PFSK-1 (cell line): ENCODE data around the gene NTN1.

Source experiments
- FOXP2 ChIP-seq: optimal IDR thresholded peaks from 2 replicates; pipeline ENCODE3; 2011; ENCODE audit warnings: borderline replicate concordance, control low read depth, inconsistent platforms; ENCODE audit not compliant: insufficient read depth; ENCODE audit errors: extremely low read length, extremely low read depth
- POLR2AphosphoS5 ChIP-seq: IDR thresholded peaks from 2 replicates; pipeline ENCODE4 v1.6.1; 2012; ENCODE audit warnings: low read depth, mild to moderate bottlenecking, control low read depth, low read length, moderate library complexity
- SIN3A ChIP-seq: IDR thresholded peaks from 2 replicates; pipeline ENCODE4 v1.6.1; 2012; ENCODE audit warnings: mild to moderate bottlenecking, low read length, moderate library complexity, borderline replicate concordance; ENCODE audit not compliant: insufficient read depth
- TAF1 ChIP-seq: IDR thresholded peaks from 2 replicates; pipeline ENCODE4 v1.6.1; 2012; ENCODE audit warnings: low read length, control low read depth, borderline replicate concordance; ENCODE audit not compliant: insufficient read depth
- TF ChIP-seq, protein P1 (sequence below), 2 experiments: IDR thresholded peaks; 2 replicates each; pipeline versions ENCODE4 v1.6.1 to v1.8.0; 2011 to 2012; ENCODE audit warnings: low read depth in 2 of 2, low read length in 2 of 2, control low read depth in 1 of 2, inconsistent platforms in 1 of 2, mild to moderate bottlenecking in 1 of 2, moderate library complexity in 1 of 2; ENCODE audit not compliant: insufficient read depth in 1 of 2

Gene NTN1

GRCh38 chr17:9233761-9234160 is 212.5 kb downstream of the NTN1 start:
- TF ChIP-seq, protein P1, sequence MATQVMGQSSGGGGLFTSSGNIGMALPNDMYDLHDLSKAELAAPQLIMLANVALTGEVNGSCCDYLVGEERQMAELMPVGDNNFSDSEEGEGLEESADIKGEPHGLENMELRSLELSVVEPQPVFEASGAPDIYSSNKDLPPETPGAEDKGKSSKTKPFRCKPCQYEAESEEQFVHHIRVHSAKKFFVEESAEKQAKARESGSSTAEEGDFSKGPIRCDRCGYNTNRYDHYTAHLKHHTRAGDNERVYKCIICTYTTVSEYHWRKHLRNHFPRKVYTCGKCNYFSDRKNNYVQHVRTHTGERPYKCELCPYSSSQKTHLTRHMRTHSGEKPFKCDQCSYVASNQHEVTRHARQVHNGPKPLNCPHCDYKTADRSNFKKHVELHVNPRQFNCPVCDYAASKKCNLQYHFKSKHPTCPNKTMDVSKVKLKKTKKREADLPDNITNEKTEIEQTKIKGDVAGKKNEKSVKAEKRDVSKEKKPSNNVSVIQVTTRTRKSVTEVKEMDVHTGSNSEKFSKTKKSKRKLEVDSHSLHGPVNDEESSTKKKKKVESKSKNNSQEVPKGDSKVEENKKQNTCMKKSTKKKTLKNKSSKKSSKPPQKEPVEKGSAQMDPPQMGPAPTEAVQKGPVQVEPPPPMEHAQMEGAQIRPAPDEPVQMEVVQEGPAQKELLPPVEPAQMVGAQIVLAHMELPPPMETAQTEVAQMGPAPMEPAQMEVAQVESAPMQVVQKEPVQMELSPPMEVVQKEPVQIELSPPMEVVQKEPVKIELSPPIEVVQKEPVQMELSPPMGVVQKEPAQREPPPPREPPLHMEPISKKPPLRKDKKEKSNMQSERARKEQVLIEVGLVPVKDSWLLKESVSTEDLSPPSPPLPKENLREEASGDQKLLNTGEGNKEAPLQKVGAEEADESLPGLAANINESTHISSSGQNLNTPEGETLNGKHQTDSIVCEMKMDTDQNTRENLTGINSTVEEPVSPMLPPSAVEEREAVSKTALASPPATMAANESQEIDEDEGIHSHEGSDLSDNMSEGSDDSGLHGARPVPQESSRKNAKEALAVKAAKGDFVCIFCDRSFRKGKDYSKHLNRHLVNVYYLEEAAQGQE (IDR thresholded peaks at IDR 0.05; ENCODE audit: insufficient read depth in 1 of 2, low read depth in 2 of 2, low read length in 2 of 2): no peak

DNA sequence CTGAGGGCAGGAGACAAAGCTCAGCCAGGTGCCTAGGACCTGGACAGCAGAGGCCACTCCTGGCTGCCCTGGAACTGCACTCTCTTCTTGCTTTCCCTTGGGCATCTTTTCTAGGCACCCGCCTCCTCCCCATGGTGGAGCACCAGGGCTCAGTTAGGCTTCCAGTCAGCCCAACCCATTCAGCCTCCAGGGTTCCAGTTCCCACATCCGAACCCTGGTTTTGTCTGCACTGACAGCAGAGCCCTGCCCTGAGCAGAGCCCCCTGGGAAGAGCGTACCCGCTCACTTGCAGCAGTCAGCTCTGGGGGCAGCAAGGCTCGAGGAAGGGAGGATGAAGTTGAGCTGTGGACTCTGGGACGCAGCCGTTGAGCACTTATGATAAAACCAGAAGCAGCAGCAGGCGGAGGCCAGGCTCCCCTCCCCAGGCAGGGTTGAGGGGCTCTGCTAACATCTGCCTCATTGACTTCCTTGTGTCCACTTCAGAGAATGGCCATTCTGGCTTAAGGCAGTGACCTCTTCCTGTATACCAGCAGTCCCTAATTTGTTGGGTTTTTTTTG is 213.2 kb downstream of the NTN1 start:
- TF ChIP-seq TAF1 (no peak), SIN3A (no peak), FOXP2 (no peak), POLR2AphosphoS5 (no peak)
- TF ChIP-seq, protein P1 (IDR thresholded peaks at IDR 0.05; ENCODE audit: insufficient read depth in 1 of 2, low read depth in 2 of 2, low read length in 2 of 2): no peak

DNA sequence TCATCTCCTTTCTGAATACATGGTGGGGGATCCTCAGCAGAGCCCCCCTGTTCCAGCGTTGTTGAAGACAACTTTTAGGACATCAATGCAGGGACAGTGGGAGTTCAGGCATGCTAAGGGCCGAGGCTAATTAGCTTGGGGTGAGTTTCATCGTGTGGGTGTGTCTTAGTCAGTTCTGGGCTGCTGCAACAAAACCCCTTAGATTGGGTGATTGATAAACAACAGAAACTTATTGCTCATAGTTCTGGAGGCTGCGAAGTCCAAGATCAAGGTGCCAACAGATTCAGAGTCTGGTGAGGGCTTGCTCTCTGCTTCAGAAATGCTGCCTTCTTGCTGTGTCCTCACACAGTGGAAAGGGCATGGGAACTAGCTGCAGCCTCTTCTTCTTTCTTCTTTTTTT is 214.0 kb downstream of the NTN1 start:
- TF ChIP-seq FOXP2 (no peak), TAF1 (no peak), SIN3A (no peak), POLR2AphosphoS5 (no peak)
- TF ChIP-seq, protein P1 (IDR thresholded peaks at IDR 0.05; ENCODE audit: insufficient read depth in 1 of 2, low read depth in 2 of 2, low read length in 2 of 2): no peak

DNA sequence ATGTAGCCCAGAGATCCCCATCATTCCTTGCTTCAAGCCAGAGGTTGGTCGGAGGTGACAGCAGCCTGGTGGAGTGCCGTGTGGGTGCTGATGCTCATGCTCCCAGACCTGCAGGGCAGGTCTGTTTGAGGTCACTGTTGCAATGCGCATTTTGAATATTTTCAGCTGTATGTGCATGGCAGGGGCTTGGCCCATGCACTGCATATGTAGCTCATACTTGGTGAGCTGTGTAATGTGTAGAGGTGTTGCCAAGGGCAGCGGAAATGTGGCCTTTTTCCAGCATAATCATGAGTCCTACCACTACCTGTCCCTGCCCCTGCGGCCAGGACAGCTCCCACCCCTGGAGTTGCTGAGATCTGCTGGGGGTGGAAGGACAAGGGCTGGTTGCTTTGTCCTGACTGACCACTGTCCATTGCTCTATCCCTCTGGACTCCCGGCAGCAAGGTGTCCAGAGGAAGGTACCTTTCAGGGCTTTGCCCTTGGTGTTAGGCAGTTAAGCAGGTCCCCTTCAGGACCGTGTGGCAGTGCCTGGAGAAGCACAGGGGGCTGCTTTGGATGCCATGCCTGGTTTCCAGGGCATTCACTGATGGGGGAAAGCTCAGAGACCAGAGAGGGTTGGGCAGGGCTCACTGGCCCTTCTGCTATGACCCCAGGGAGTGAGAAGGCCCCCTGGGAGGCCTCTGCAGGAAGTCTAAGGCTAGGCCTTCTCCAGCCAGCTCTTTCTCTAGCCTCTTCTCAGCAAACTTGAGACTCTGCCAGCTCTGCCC is 215.2 kb downstream of the NTN1 start:
- TF ChIP-seq, protein P1 (IDR thresholded peaks at IDR 0.05; ENCODE audit: insufficient read depth in 1 of 2, low read depth in 2 of 2, low read length in 2 of 2): no peak

- TF ChIP-seq POLR2AphosphoS5 (no peak), TAF1 (no peak), FOXP2 (no peak), SIN3A (no peak)
- TF ChIP-seq, protein P1 (IDR thresholded peaks at IDR 0.05; ENCODE audit: insufficient read depth in 1 of 2, low read depth in 2 of 2, low read length in 2 of 2): no peak
Measured at GRCh38 chr17:9237053-9237410, 215.7 kb downstream of the NTN1 start.
